GM21619 (cell line): ENCODE results near the gene OSBPL8.
"Not testable (repeated sequence)": the region's sequence is repeated elsewhere in the genome, so short reads cannot be mapped to it uniquely, and the experiment has no call there.

Experiments used
- ATAC-seq: cut with Tn5 transposase; IDR thresholded peaks from one replicate; pipeline ENCODE4 v1.9.1; 2021; ENCODE audit not compliant: unreplicated experiment

Gene OSBPL8

GRCh38 chr12:76368230-76368629 lies 191.3 kb downstream of the OSBPL8 start:
- ATAC-seq: no peak

- ATAC-seq: no peak
Measured at GRCh38 chr12:76366163-76366562, 193.4 kb downstream of the OSBPL8 start.

- ATAC-seq: not testable (repeated sequence)
Measured at GRCh38 chr12:76364131-76364530, 195.4 kb downstream of the OSBPL8 start.

- ATAC-seq: no peak
Measured at GRCh38 chr12:76360316-76360715, 199.3 kb downstream of the OSBPL8 start.

GRCh38 chr12:76356071-76356470 lies 203.5 kb downstream of the OSBPL8 start:
- no peak for ATAC-seq

GRCh38 chr12:76348079-76348901 lies 211.3 kb downstream of the OSBPL8 start, which contains the start of gene BBS10:
Gene BBS10 (minus strand): TSS chr12:76348415. CDS start chr12:76348358, 57 bp downstream.
- peak; percentile 98 for ATAC-seq

- ATAC-seq: no peak
Measured at GRCh38 chr12:76346798-76347420, 212.7 kb downstream of the OSBPL8 start.

- no peak for ATAC-seq
Measured at GRCh38 chr12:76346236-76346635, 213.3 kb downstream of the OSBPL8 start.

GRCh38 chr12:76345569-76345968 lies 214.0 kb downstream of the OSBPL8 start:
- no peak for ATAC-seq

GRCh38 chr12:76341436-76342030 lies 218.0 kb downstream of the OSBPL8 start:
- no peak for ATAC-seq

- no peak for ATAC-seq
Measured at GRCh38 chr12:76340680-76341435, 218.7 kb downstream of the OSBPL8 start.

- ATAC-seq: no peak
Measured at GRCh38 chr12:76337583-76337982, 222.0 kb downstream of the OSBPL8 start.

GRCh38 chr12:76332606-76333005 lies 227.0 kb downstream of the OSBPL8 start:
- no peak for ATAC-seq

- no peak for ATAC-seq
Measured at GRCh38 chr12:76329606-76330005, 230.0 kb downstream of the OSBPL8 start.

GRCh38 chr12:76329159-76329558 lies 230.4 kb downstream of the OSBPL8 start:
- ATAC-seq: no peak

GRCh38 chr12:76319595-76320319 lies 239.8 kb downstream of the OSBPL8 start:
- ATAC-seq: not testable (repeated sequence)

GRCh38 chr12:76318773-76319594 lies 240.6 kb downstream of the OSBPL8 start:
- ATAC-seq: no peak

GRCh38 chr12:76317976-76318375 lies 241.6 kb downstream of the OSBPL8 start:
- ATAC-seq: no peak

- ATAC-seq: no peak
Measured at GRCh38 chr12:76316468-76316867, 243.1 kb downstream of the OSBPL8 start.

GRCh38 chr12:76313299-76313698 lies 246.3 kb downstream of the OSBPL8 start:
- ATAC-seq: no peak
